Stimulated activated CD8-positive, alpha-beta memory T cell treated with anti-CD3 and anti-CD28 coated beads, Interleukin-15, amount 100 ng/mL, for 4 hours (primary cell): ENCODE data around the gene ACTRT2.

Experiments
- DNase-seq, 2 donors: peaks; one replicate each; pipeline ENCODE4 v3.0.0-alpha.2; 2020; ENCODE audit warnings: low read depth in 2 of 2

The ACTRT2 gene

DNA sequence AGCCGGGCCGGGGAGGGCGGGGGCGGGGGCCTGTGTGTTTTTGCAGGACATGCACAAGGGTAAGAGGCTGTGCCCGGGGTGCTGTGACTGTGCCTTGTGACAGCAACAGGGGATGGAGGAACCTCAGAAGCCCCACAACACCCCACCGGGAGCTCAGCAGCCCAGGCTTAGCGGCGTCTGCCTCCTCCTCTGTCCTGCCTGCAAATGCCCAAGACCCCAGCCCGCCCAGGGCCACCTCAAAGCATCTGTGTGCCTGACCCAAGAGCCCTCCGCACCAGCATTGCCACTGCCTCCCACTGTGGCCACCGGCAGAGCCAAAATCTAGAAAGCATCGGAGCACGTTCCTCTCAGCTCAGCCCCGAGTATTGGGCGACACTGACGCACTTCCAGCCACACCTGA, 2.7 kb upstream of the ACTRT2 start:
- no peak for DNase-seq

DNA sequence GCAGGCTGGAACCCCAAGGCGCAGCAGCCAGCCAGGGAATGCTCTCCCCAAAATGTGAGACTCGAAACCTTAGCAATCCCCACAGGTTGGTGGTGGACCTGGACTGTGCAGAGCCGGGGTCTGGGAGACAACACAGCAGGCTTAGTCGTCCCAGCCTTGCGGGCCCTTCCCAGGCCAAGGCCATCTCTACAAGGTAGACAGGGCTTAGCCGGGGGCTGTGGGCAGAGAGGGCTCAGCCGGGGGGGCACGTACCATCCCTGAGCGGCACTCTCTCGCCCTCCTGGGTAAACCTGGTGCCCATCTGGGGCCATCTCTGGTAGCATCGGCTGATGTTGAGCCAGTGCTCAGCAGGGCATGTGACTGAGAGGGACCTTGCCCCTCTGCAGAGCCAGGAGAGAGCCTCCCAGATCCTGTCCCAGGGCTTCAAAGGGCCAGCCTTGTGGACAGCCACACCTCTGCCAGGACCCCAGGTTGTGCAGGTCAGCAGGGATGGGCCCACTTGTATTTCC, 2.2 kb upstream of the ACTRT2 start:
- DNase-seq, result no peak

DNA sequence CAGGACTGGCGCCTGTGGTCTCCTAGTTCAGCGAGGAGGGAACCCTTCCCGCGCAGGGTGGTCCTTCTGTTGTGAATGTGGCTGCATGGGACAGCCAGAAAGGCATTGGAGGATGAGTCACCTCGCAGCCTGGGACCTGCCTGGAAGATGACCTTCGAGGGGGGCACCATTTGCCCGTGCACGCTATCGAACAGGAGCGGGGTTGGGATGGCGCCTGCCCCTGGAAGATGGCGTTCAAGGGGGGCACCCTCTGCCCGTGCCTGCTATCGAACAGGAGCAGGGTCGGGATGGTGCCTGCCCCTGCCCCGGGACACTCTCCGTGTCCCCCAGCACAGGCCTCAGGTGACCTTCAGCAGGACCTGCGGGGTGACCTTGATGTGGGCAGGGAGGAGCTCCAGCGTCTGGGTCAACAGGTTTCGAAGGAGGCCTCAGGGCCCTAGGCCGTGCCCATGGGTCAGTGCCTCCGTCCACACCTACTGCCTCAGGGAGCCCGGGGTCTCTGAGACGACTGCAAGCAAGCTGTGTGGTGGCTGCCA, 1.7 kb upstream of the ACTRT2 start:
- no peak for DNase-seq

DNA sequence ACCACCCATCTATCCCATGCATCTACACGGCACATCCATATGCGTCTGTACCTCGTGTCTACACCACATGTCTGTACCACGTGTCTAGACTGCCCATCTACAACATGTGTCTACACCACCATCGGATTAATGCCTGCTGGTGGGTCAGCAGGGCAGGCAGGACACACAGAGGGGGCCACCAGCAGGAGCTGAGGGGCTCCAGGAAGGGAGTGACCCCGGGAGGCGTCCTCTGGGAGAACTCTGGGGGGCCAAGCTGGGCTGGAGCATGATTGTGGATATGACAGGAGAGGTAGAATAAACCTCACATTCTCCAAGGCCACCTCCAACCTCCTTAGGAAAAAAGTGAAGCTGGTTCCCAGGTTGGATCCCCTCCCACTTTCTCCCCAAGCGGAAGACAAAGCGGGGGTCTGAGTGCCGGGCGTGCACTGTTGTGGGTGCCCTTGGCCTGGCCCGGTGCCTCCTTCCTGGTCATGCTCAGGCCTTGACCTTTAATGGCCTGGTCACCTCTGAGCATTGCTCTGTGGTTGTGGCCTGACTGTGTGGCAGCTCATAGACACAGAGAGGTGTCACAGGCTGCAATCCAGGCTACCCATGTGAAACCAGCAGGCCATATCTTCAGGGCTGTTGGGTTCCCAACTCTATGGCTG, 881 bp upstream of the ACTRT2 start:
- no peak for DNase-seq

DNA sequence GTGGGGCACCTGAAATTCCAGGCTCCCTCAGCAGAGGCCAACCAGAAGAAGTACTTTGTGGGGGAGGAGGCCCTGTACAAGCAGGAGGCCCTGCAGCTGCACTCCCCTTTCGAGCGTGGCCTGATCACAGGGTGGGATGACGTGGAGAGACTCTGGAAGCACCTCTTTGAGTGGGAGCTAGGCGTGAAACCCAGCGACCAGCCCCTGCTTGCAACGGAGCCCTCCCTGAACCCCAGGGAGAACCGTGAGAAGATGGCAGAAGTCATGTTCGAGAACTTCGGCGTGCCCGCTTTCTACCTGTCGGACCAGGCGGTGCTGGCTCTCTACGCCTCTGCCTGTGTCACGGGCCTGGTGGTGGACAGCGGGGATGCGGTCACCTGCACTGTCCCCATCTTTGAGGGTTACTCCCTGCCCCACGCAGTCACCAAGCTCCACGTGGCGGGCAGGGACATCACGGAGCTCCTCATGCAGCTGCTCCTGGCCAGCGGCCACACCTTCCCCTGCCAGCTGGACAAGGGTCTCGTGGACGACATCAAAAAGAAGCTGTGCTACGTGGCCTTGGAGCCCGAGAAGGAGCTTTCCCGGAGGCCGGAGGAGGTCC, 634 bp downstream of the ACTRT2 start:
- no peak for DNase-seq

DNA sequence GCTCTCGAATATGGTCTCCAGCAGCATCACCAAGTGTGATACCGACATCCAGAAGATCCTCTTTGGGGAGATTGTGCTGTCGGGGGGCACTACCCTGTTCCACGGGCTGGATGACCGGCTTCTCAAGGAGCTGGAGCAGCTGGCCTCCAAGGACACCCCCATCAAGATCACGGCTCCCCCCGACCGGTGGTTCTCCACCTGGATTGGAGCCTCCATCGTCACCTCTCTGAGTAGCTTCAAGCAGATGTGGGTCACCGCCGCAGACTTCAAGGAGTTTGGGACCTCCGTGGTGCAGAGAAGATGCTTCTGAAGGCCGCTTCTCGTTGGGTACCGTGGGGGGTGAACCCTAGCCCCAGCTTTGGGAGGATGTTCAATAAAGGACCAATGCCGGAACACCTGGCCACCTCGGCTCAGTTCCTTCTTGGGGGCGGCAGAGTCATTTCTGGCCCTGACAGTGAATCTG, 1.3 kb downstream of the ACTRT2 start:
- no peak for DNase-seq

DNA sequence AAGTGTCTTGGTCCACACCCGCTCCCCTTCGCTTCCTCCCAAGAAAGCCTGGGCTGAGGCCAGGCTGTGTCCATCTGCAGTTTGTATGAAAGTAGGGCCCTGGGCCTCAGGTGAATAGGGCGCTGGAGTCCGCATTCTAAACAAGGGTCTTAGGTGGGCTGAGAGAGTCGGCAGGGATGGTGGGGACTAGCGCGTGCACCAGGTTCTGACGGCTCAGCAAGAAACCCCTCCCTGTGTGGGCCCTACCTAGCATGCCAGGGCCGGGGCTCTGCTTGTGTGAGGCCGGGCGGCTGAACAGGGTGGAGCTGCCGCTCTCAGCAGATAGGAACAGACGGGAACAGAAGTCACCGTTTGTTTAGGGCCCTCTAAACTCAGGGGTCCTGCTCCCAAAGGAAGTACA, 1.7 kb downstream of the ACTRT2 start:
- DNase-seq, result no peak

DNA sequence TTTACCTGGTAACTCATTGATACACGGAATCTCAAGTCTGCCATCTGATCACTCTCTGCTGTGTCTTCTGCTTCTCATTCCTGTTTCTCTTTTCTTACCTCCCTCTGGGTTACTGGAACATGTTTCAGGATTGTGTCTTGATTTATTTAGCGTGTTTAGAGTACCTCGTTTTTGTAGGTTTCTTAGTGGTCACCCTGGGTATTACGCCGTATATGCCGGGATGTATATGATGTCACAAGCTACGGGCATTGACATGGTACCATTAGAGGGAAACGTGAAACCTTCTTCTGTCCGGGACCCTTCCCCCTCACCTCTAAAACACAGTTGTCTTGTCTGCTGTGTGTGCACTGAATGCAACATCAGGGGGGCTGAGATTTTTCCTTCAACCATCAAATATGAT, 2.8 kb downstream of the ACTRT2 start:
- no peak for DNase-seq

DNA sequence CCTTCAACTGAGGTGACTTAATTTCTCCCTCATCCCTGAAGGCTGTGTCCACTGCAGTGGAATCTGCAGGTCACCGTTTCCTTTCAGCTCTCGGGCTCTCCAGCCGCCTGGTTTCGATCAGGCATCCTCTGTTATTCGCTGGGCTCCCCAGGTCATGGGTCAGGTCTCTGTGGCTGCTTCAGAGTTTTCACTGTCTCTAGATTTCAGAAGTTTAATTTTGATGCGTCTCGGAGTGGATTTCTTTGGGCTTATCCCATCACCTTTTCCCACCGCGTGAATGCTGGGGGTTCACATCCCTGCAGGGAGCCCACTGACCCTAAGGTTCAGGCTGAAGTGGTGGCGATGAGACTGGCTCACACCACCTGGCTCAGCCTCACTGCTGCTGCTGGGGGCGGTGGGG, 3.3 kb downstream of the ACTRT2 start:
- DNase-seq, result no peak

DNA sequence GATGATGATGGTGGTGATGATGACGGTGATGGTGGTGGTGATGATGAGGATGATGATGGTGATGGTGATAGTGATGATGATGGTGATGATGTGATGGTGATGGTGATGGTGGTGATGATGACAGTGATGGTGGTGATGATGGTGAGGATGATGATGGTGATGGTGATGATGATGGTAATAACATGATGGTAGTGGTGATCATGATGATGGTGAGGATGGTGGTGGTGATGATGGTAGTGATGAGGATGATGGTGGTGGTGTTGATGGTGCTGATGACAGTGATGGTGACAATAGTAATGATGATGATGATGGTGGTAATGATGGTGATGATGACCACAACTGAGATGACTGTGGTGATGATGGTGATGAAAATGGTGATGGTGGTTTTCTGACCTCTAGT, 4.9 kb downstream of the ACTRT2 start:
- DNase-seq, result no peak

DNA sequence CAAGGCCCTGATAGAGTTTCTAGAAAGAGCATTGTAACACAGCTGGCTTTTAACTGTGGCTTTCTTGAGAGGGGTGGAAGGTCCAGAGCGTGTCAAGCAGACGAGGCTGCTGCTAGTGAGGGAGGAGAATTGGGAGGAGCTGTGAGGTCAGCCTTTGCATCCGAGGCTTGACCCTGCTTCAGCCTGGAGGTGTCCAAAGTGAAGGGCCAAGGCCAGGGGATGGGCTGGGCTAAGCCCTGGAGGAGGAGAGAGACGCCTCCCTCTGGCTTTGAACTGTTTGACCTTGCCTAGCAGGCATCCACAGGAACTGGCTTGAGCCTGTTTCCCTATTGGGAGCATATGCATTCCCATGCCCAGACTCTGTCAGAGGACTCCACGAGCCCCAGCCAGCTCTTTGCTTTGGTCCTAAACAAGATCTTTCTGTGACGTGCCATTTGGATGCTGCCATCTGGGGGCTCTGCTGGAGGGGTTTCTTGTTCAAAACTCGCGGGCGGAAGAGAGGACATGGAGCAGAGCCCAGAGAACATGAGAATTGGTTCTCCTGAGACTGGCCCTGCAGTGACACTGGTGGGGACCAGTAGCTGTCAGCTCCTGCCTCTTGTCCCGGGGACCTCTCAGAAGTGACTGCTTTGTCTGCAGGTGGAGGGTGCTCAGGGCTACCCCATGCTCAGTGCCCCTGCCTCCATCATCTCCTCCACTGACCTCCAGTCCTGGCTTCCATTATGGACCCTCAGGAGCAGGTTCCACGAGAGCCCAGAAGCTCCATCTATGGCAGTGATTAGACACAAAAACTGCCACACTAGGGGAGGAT, 5.5 kb downstream of the ACTRT2 start:
- no peak for DNase-seq

DNA sequence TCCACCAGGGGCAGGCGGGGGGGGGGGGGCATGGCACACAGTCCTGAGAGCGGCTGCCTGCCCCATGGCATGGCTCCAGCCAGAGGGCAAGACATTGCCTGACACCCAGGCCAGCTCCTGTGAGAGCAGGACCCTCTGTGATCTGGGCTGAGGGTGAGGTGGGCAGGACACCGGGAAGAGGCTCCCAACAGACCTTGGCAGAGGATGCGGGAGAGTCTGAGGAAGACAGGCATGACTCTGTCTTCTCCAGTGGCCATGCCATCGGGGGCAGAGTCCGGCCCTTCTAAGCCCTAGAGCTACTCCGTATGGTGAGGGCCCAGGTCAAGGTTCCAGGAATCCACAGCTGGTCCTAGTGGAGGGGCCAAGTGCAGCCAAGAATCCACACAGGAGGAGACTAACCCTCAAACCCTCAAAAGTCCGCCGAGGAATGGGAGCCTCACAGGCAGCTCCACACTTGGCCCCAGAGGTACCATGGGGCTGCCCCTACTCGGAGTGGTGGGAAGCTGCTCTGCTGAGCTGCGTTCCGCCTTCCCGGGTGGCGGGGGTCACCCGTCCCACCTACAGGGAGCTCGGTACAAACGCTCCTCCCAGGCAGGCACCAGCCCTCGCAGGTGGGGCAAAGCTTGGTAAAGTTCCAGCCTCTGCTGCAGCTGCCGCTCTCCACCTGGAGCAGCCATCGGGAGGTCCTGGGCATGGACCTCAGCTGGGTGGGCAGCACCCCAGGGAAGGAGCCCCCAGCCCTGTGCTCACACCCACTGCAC, 6.5 kb downstream of the ACTRT2 start:
- no peak for DNase-seq

DNA sequence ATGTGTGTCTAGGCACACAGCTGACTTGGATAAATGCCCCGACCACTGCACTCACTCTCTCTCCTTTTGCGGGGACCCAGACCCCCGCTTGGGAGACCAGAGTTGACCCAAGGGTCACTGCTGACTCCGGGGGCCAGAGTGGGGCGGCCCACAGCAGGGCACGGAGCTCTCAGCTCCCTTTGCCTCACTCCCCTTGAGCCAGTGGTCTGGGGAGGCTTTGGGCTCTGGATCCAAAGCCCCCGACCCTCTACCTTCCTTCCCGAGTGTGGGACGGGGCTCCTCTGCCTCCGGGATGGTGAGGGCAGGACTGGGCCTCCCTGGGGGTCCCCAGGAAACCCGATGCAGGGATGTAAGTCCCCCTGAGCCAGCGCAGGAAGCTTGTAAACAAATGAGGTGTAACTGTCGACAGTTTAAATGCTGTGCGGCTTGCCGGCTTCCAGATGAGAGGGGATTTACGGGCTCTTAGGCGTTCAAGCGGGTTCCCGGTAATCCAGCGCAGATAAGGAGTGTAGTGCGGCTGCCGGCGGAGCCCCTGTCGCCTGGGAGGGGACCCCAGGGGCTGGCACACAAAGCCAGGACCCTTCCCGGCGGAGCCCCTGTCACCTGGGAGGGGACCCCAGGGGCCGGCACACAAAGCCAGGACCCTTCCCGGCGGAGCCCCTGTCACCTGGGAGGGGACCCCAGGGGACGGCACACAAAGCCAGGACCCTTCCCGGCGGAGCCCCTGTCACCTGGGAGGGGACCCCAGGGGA, 7.4 kb downstream of the ACTRT2 start:
- no peak for DNase-seq

DNA sequence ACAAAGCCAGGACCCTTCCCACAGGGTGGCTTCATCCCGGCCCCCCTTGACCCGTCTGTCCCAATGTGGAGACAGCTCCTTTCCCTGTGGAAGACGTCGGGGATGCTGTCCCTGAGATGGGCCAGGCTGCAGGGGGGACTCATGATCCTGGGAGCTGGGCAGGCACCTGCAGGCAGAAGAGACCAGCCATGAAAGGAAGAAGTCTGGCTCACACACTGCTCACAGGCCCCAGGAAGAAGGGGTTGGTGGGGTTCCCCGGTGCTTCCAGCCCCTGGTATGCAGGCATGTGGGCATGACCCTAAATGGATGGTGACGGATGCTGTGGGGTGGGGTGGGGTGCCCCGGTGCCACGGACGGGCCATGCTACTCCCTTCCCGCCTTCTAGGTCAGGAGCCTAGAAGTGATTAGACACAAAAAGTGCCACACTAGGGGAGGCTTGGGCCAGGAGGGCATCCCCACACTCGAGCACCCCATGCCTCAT, 8.3 kb downstream of the ACTRT2 start:
- no peak for DNase-seq

DNA sequence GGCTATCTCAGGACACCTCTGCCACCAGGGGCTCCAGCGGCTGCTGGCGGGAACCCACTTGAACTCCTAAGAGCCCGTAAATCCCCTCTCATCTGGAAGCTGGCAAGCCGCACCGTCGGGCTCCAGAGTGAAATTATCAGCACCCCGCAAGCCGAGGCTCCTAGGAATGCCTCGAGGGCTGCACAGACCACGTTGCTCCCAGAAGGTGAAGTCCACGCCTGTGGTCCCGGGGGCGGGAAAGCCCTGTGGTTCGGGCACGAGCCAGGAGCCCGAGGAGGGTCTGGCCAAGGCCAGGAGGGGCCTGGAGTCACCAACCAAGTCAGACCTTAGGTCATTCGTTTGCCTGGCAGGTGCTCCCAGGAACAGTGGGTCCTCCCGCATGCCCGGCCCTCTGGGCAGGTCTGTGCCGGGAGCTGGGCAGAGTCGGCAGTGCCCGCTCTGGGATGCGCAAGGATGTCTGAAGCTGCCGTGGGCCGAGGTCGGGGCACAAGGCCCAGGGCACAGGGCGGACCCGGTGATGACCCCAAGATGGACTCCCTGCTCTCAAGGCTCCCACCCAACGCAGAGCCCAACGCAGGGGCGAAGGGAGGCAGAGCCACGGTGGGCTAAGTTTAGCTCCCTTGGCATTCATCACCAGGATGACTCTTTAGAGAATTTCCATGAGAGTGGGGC, 8.9 kb downstream of the ACTRT2 start:
- no peak for DNase-seq

DNA sequence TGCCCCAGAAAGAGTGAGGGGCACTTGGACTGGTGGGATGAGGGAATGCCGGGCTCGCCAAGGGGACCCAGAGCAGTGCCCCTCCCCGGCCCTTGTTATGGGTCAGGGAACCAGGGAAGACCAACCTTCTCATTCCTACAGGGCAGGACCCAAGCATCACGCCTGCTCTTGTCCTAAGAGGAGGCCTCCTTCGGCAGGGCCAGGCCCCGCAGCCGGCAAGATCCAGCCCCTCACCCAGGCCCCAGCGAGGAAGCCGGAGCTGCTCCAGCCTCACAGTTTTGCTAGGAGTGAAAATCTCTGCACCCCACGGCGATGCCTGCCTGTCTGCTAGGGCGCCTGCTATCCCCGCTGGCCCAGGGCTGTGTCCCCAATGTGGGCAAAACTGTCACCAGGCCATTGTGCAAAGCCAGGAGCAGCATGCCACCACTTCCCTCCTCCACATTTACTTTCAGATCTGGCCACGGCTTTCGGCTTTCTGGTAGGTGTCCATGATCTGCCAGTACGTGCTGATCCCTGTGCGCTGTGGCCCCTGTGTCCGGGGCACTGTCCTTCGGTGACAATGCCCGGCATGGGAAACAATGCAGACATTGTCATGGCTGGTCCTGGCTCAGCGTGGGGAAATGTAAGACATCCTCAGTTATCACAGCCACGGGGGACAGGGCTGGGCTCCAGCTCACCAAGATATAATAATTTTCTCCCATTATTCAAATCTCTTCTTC, 9.6 kb downstream of the ACTRT2 start:
- no peak for DNase-seq

DNA sequence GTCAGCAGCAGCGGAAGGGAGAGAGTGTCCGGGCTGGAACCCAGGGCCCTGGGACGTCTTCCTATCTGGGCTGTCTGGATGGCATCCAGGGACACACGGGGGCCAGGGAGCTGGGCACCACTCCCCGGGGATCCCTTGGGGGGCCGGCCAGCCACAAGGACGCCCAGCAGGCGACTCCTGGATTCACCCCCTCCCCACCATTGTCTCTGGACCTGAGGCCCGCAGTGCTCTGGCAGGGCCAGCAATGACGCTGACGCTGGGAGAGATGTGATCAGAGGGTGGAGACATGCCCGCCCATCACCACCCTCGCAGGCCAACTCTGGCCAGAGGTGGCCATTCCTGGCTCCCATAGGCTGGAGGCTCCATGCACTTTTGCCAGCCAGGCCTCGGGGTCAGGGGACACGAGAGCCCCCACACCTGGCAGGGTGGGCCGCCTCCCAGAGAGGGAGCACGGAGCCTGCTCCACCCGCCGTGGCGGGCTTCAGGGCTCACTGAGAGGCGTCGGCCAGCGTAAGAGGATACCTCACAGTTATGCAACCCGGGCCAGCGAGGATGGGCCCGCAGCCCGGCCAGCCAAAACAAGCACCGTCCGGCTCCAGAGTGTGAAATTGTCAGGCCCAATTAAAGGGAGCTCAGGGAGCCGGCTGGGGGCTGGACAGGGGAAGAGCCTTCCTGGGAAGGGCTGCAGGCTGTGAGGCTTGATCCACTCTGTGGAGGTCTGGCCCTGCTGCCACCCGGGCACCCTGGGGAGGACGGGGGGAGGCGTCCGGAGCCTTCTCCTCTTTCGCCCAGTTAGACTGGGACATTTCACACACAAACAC, 10.3 kb downstream of the ACTRT2 start:
- DNase-seq, result no peak

DNA sequence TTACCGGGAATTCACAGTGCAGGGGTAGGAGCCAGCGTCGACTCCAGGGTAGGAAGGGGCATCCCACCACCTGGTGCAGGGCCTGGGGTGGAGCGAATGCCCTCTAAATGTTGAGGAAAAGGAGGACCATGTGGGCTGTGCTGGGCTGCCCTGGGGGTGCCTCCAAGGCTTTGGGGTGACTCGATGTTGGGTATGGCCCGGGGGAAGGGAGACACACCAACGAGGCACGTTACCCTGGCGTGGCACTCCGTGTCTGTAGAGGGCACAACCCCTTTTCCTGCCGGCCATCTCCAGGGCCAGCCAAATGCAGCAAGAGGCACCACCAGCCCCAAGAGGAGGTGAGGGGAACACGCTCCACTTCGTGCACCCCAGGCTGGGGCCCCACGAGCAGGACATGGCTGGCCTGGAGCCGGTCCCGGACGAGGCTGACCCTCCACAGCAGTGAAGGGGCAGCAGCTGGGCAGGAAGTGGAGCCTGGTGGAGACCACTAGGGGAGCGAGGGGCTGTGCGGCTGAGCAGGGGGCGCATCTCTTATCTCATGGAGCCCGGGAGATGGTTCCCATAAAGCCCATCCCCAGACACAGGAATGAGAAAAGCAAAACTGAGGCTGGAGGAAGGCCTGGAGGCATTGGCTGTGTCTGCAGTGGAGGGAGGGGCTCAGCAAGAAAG, 11.2 kb downstream of the ACTRT2 start:
- no peak for DNase-seq
